ENCODE data around the gene SLCO4A1.

SLCO4A1 gene

GRCh38 chr20:62659488-62660239, 17.4 kb downstream of the SLCO4A1 start:
- no peak overlapping the region for H3K4me3 ChIP-seq (ENCODE audit: low read depth in 1 of 2, low read length in 2 of 2)
- H3K9ac ChIP-seq (ENCODE audit: low read depth in 1 of 2, low read length in 2 of 2): no peak overlapping the region
- H3K27ac ChIP-seq (ENCODE audit: low read depth, low read length): no peak overlapping the region
- H3K4me1 ChIP-seq (ENCODE audit: control insufficient read depth in 1 of 2, insufficient read depth in 2 of 2, low read length in 2 of 2): peaks cover 0 to 14% of the 10 kb centered on the region in 2 donors
- no peaks in the 10 kb centered on the region for H3K9me3 ChIP-seq (ENCODE audit: control insufficient read depth in 1 of 2, low read length in 2 of 2)
- no peaks in the 10 kb centered on the region for H3K27me3 ChIP-seq (ENCODE audit: control insufficient read depth in 1 of 2, insufficient read depth in 2 of 2, low read length in 2 of 2)
- peaks cover 0 to 3% of the 10 kb centered on the region in 2 donors for H3K36me3 ChIP-seq (ENCODE audit: control insufficient read depth in 1 of 2, insufficient read depth in 2 of 2, low read length in 2 of 2)

GRCh38 chr20:62660240-62660615, 17.9 kb downstream of the SLCO4A1 start:
- no peak overlapping the region for H3K4me3 ChIP-seq (ENCODE audit: low read depth in 1 of 2, low read length in 2 of 2)
- H3K36me3 ChIP-seq (ENCODE audit: control insufficient read depth in 1 of 2, insufficient read depth in 2 of 2, low read length in 2 of 2): peaks cover 0 to 3% of the 10 kb centered on the region in 2 donors
- H3K4me1 ChIP-seq (ENCODE audit: control insufficient read depth in 1 of 2, insufficient read depth in 2 of 2, low read length in 2 of 2): peaks cover 0 to 14% of the 10 kb centered on the region in 2 donors
- no peaks in the 10 kb centered on the region for H3K9me3 ChIP-seq (ENCODE audit: control insufficient read depth in 1 of 2, low read length in 2 of 2)
- H3K27ac ChIP-seq (ENCODE audit: low read depth, low read length): no peak overlapping the region
- no peak overlapping the region for H3K9ac ChIP-seq (ENCODE audit: low read depth in 1 of 2, low read length in 2 of 2)
- no peaks in the 10 kb centered on the region for H3K27me3 ChIP-seq (ENCODE audit: control insufficient read depth in 1 of 2, insufficient read depth in 2 of 2, low read length in 2 of 2)

- Histone ChIP-seq H3K36me3 (ENCODE audit: control insufficient read depth in 1 of 2, insufficient read depth in 2 of 2, low read length in 2 of 2) (peaks cover 0 to 3% of the 10 kb centered on the region in 2 donors), H3K4me1 (ENCODE audit: control insufficient read depth in 1 of 2, insufficient read depth in 2 of 2, low read length in 2 of 2) (peaks cover 0 to 14% of the 10 kb centered on the region in 2 donors), H3K9me3 (ENCODE audit: control insufficient read depth in 1 of 2, low read length in 2 of 2) (no peaks in the 10 kb centered on the region), H3K27ac (ENCODE audit: low read depth, low read length) (no peak overlapping the region), H3K9ac (ENCODE audit: low read depth in 1 of 2, low read length in 2 of 2) (no peak overlapping the region), H3K4me3 (ENCODE audit: low read depth in 1 of 2, low read length in 2 of 2) (no peak overlapping the region), H3K27me3 (ENCODE audit: control insufficient read depth in 1 of 2, insufficient read depth in 2 of 2, low read length in 2 of 2) (no peaks in the 10 kb centered on the region)
Observed at GRCh38 chr20:62660768-62661167, 18.5 kb downstream of the SLCO4A1 start.

DNA sequence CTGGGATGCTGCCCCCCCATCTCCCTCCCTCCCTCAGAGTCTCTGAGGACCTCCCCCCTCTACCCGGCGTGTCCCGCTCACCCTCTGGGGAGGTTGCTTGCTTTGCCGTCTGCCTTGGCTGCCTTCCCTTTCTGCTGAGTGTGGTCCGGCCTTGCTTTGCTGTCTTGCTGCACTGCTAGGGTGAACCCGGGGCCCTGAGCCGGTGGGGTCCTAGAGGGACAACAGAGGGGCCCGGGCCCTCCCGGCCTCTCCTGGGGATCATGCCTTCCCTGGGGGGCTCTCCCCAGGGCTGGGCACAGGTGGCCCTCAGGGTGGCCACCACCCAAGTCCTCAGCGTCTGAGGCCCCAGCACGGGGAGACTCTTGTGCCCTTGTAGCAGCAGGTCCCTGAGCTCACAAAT, 19.3 kb downstream of the SLCO4A1 start:
- H3K4me3 ChIP-seq (ENCODE audit: low read depth in 1 of 2, low read length in 2 of 2): no peak overlapping the region
- H3K9me3 ChIP-seq (ENCODE audit: control insufficient read depth in 1 of 2, low read length in 2 of 2): no peaks in the 10 kb centered on the region
- H3K36me3 ChIP-seq (ENCODE audit: control insufficient read depth in 1 of 2, insufficient read depth in 2 of 2, low read length in 2 of 2): peaks cover 0 to 3% of the 10 kb centered on the region in 2 donors
- no peaks in the 10 kb centered on the region for H3K27me3 ChIP-seq (ENCODE audit: control insufficient read depth in 1 of 2, insufficient read depth in 2 of 2, low read length in 2 of 2)
- H3K27ac ChIP-seq (ENCODE audit: low read depth, low read length): no peak overlapping the region
- no peak overlapping the region for H3K9ac ChIP-seq (ENCODE audit: low read depth in 1 of 2, low read length in 2 of 2)
- H3K4me1 ChIP-seq (ENCODE audit: control insufficient read depth in 1 of 2, insufficient read depth in 2 of 2, low read length in 2 of 2): peaks cover under 1 to 20% of the 10 kb centered on the region in 2 donors

- H3K27ac ChIP-seq (ENCODE audit: low read depth, low read length): no peak overlapping the region
- no peaks in the 10 kb centered on the region for H3K36me3 ChIP-seq (ENCODE audit: control insufficient read depth in 1 of 2, insufficient read depth in 2 of 2, low read length in 2 of 2)
- no peak overlapping the region for H3K9ac ChIP-seq (ENCODE audit: low read depth in 1 of 2, low read length in 2 of 2)
Observed at GRCh38 chr20:62662422-62662821, 20.1 kb downstream of the SLCO4A1 start.

DNA sequence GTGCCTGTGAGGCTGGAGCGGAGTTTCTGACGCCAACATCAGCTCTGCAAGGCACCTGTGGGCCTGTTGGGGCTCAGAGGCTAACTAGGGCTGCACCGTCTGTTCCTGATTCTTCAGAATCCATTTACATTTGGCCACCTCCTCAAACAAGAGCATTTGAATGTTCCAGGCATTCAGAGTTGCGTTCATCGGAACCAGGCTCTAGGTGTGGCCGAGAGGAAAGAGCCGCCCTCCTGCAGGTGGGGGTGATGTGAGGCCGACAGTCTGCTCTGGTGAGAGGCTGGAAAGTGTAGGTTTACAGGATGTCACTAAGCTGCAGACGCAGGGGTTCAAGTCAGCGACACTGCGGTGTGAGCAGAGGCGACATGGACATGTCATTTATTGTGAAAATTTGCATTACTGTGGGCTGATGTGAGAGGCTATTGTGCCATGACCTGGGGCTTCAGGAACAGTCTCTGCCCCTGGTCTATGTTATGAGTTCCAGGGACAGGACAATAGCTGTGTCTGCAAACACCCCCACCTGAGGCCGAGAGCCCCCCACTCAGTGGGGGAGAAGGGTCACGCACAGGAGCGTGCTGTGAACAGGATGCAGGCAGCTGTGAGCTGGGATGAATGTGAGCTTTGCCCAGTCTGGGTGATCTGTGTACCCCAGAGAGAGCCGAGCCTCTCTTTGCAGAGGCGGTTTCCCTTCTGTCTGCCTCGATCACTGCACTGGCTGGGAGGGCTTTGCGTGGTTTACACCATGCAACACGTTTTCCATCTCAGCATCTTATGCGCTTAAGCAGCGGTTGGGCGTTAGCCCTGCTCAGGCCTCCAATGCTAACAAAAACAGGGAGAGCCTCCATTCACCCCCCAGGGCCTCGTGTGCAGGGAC, 21.1 kb downstream of the SLCO4A1 start:
- Histone ChIP-seq H3K27me3 (ENCODE audit: control insufficient read depth in 1 of 2, insufficient read depth in 2 of 2, low read length in 2 of 2) (no peaks in the 10 kb centered on the region), H3K4me3 (ENCODE audit: low read depth in 1 of 2, low read length in 2 of 2) (no peak overlapping the region), H3K9me3 (ENCODE audit: control insufficient read depth in 1 of 2, low read length in 2 of 2) (no peaks in the 10 kb centered on the region), H3K4me1 (ENCODE audit: control insufficient read depth in 1 of 2, insufficient read depth in 2 of 2, low read length in 2 of 2) (peaks cover 15 to 37% of the 10 kb centered on the region in 2 donors), H3K9ac (ENCODE audit: low read depth in 1 of 2, low read length in 2 of 2) (no peak overlapping the region), H3K27ac (ENCODE audit: low read depth, low read length) (no peak overlapping the region), H3K36me3 (ENCODE audit: control insufficient read depth in 1 of 2, insufficient read depth in 2 of 2, low read length in 2 of 2) (no peaks in the 10 kb centered on the region)

More at GRCh38 chr20:62662422-62662821, 20.1 kb downstream of the SLCO4A1 start:
- H3K4me3 ChIP-seq (ENCODE audit: low read depth in 1 of 2, low read length in 2 of 2): no peak overlapping the region
- H3K9me3 ChIP-seq (ENCODE audit: control insufficient read depth in 1 of 2, low read length in 2 of 2): no peaks in the 10 kb centered on the region
- no peaks in the 10 kb centered on the region for H3K27me3 ChIP-seq (ENCODE audit: control insufficient read depth in 1 of 2, insufficient read depth in 2 of 2, low read length in 2 of 2)
- H3K4me1 ChIP-seq (ENCODE audit: control insufficient read depth in 1 of 2, insufficient read depth in 2 of 2, low read length in 2 of 2): peaks cover 8 to 28% of the 10 kb centered on the region in 2 donors

DNA sequence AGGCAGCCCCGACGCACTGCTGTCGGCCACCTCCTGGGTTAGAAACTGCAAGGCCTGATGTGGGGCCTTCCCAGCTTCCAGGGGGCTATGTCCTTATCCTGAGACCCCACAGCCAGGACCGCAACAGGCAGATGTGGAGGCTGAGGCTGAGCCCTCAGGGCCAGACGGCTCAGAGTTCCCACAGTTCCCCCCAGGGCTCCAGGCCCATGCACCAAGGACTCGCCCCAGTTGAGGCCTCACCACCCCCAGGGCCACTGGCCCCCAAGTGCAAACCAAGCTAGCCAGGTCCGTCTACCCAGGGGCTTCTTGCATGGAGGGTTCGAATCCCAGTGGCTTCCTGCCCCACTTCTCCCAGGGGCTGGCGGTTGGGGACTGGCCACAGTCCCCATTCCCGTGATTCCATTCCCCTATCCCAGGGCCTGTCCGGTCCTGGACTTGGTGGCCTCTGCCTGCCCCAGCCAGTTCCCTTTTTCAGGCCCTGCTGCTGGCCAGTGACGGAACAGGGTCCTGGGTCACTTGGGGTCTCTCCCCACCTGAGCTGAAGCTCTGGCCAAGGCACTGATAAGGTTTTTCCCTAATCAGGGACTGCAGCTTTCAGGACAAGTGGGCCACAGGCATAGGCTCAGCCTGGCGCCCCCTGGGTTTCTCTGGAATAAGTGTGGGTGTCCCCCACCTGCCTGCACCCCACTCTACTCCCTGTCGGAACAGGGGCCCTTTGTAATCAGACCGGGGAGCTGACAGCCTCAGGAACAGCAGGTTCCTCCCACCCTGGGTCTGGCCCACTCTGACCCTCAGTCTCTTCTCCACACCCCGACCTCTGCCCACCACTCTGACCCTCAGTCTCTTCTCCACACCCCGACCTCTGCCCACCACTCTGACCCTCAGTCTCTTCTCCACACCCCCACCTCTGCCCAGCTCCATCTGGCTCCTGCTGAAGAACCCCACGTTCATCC, 22.0 kb downstream of the SLCO4A1 start:
- no peak overlapping the region for H3K9ac ChIP-seq (ENCODE audit: low read depth in 1 of 2, low read length in 2 of 2)
- no peaks in the 10 kb centered on the region for H3K36me3 ChIP-seq (ENCODE audit: control insufficient read depth in 1 of 2, insufficient read depth in 2 of 2, low read length in 2 of 2)
- no peaks in the 10 kb centered on the region for H3K27me3 ChIP-seq (ENCODE audit: control insufficient read depth in 1 of 2, insufficient read depth in 2 of 2, low read length in 2 of 2)
- no peak overlapping the region for H3K4me3 ChIP-seq (ENCODE audit: low read depth in 1 of 2, low read length in 2 of 2)
- H3K4me1 ChIP-seq (ENCODE audit: control insufficient read depth in 1 of 2, insufficient read depth in 2 of 2, low read length in 2 of 2): peaks cover 23 to 41% of the 10 kb centered on the region in 2 donors
- no peaks in the 10 kb centered on the region for H3K9me3 ChIP-seq (ENCODE audit: control insufficient read depth in 1 of 2, low read length in 2 of 2)
- no peak overlapping the region for H3K27ac ChIP-seq (ENCODE audit: low read depth, low read length)

GRCh38 chr20:62665153-62665754, 23.0 kb downstream of the SLCO4A1 start:
- Histone ChIP-seq H3K27me3 (ENCODE audit: control insufficient read depth in 1 of 2, insufficient read depth in 2 of 2, low read length in 2 of 2) (no peaks in the 10 kb centered on the region), H3K4me3 (ENCODE audit: low read depth in 1 of 2, low read length in 2 of 2) (no peak overlapping the region), H3K9me3 (ENCODE audit: control insufficient read depth in 1 of 2, low read length in 2 of 2) (no peaks in the 10 kb centered on the region), H3K36me3 (ENCODE audit: control insufficient read depth in 1 of 2, insufficient read depth in 2 of 2, low read length in 2 of 2) (no peaks in the 10 kb centered on the region), H3K4me1 (ENCODE audit: control insufficient read depth in 1 of 2, insufficient read depth in 2 of 2, low read length in 2 of 2) (peaks cover 23 to 37% of the 10 kb centered on the region in 2 donors), H3K9ac (ENCODE audit: low read depth in 1 of 2, low read length in 2 of 2) (no peak overlapping the region), H3K27ac (ENCODE audit: low read depth, low read length) (no peak overlapping the region)

DNA sequence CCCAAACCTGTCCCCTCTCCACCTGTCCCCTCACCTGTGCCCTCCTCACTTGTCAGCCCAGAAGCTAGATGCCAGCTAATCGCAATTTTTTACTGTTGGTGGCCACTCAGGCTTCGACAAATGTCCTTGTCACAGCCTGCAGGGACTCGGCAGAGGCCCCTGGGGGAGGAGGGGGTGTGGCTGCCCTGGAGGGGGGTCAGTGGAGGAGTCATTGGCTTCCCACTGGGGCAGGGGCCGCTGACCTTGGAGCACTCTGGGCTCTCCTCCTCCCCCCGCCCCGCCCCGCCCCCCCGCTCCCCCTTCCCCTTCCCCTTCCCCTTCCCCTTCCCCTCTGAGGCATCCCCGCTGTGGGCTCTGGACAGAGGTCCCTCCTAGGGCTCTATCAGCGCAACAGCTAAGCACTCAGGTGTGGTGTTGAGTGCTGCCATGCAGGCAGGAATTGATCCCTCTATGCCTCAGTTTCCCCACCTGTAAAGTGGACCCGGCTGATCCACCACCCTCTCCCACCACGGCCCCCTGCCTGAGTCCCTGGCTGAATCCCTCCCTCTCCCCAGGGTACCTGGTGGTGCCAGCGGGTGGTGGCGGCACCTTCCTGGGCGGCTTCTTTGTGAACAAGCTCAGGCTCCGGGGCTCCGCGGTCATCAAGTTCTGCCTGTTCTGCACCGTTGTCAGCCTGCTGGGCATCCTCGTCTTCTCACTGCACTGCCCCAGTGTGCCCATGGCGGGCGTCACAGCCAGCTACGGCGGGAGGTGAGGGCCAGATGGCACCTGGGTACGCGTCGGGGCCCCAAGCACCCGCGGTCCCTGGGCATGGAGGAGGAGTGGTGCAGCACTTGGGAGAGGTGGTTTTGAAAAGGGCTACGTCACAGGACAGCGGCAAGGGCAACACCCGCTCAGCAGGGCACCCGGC, 23.8 kb downstream of the SLCO4A1 start:
- H3K36me3 ChIP-seq (ENCODE audit: control insufficient read depth in 1 of 2, insufficient read depth in 2 of 2, low read length in 2 of 2): no peaks in the 10 kb centered on the region
- H3K9me3 ChIP-seq (ENCODE audit: control insufficient read depth in 1 of 2, low read length in 2 of 2): no peaks in the 10 kb centered on the region
- H3K4me3 ChIP-seq (ENCODE audit: low read depth in 1 of 2, low read length in 2 of 2): peak overlapping the region in 1 of 2 donors; percentile 23
- peaks cover 23 to 37% of the 10 kb centered on the region in 2 donors for H3K4me1 ChIP-seq (ENCODE audit: control insufficient read depth in 1 of 2, insufficient read depth in 2 of 2, low read length in 2 of 2)
- peak overlapping the region; percentile 34 to 48 for H3K9ac ChIP-seq (ENCODE audit: low read depth in 1 of 2, low read length in 2 of 2)
- H3K27me3 ChIP-seq (ENCODE audit: control insufficient read depth in 1 of 2, insufficient read depth in 2 of 2, low read length in 2 of 2): no peaks in the 10 kb centered on the region
- H3K27ac ChIP-seq (ENCODE audit: low read depth, low read length): no peak overlapping the region

Data from duodenal mucosa (tissue), 2 donors.